Stimulated activated CD4-positive, alpha-beta T cell treated with anti-CD3 and anti-CD28 coated beads, Interleukin-1b, Interleukin-23, amount 100 ng/mL, for 4 hours (primary cell): ENCODE measurements around the gene ELOVL6.
A peak's percentile ranks its signal among the peaks of the same experiment; 100 is the strongest.

ENCODE experiments used
- DNase-seq, 2 donors: peaks; one replicate each; pipeline ENCODE4 v3.0.0-alpha.2; 2020; ENCODE audit warnings: low read depth in 2 of 2

ELOVL6 gene

GRCh38 chr4:110025718-110026117 lies 172.7 kb downstream of the ELOVL6 start:
- DNase-seq = no peak

- DNase-seq = no peak
Observed at GRCh38 chr4:110025056-110025455, 173.4 kb downstream of the ELOVL6 start.

DNA sequence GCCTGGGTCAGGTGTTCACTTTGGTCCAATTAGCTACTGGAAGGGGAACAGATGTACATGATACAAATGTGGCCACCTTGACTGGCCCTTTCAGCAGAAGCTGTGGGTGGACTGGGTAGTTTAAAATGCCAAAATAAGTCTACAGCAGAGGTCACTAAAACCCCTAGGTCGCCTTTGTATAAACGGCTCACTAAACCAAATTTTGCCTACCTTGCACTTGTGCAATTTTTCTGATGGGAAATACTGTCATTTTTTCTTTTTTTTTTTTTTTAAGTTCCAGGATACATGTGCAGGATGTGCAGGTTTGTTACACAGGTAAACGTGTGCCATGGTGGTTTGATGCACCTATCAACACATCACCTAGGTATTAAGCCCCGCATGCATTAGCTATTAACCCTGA lies 176.0 kb downstream of the ELOVL6 start:
- no peak for DNase-seq

- no peak for DNase-seq
Observed at GRCh38 chr4:110020646-110021443, 177.6 kb downstream of the ELOVL6 start.

DNA sequence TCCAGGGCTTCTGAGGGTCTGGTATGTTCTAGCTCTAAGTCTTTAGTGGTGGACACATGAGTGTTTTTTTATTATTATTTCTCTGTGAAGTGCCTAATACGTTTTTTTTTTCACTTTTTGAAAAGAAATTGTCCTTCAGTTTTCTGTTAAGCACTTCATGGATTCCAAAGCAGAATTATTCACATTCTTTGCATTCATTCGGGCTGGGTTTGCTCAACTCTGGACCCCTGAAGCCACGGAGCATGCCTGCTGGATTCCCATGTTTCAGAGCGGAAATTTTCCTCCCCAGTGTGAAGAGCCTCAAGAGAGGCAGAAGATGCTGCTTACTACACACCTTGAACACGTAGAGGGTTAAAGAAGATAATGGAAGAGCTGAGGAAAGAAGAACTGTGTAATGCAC lies 178.3 kb downstream of the ELOVL6 start:
- no peak for DNase-seq

DNA sequence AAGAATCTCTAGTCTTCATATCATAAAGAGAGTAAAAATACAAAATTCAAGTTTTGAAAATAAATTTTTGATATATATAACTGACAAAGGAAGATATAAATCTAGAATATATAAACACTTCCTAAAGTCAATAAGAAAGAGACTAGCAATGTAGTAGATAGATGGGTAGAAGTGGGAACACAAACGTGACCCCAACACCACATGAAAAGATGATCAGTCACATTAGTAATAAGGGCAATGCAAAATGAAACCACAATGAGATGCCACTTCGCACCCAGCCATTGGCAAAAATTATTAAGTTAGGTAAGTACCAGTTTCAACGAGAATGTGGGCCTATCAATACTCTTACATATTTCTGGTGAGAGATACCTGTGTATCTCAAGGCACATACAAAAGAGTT lies 179.3 kb downstream of the ELOVL6 start:
- no peak for DNase-seq

GRCh38 chr4:110014233-110014632 lies 184.2 kb downstream of the ELOVL6 start:
- DNase-seq = no peak

DNA sequence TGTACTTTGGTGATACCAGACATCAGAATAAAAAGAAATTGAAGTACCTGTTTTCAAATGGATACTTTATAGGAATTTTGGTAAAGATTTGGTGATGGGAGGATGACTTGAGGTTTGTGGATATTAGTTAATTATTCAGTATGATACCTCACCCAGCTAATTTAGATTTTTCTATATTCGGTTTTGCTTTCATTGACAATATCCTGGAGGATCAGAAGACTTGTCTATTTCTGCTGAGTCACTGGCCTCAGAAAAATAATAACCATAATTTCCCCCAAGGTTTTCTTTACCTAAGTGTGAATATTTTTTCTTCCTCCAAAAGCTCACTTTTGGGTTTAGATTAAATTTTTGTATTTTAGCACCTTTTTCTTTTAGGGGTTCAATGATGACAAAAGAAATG lies 185.5 kb downstream of the ELOVL6 start:
- no peak for DNase-seq

- DNase-seq = no peak
Observed at GRCh38 chr4:110010797-110011196, 187.6 kb downstream of the ELOVL6 start.

DNA sequence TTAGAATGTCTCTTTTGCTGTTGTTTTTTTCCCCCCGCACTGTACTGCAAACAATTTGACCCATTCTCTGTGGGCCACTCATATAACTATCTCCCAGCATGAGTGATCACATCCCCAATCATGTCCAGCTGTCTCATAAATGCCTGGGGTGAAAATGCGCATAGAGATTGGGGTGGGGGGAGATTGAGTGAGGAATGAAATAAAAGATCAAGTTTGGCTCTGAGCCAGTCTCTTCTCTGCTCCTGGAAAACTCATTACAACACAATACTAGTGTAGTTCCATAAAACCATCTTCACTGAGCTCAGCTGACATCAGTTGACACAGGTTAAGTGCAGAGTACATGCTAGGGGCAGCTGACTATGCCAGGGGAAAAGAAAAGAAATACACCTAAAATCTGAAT lies 188.9 kb downstream of the ELOVL6 start:
- DNase-seq = no peak

DNA sequence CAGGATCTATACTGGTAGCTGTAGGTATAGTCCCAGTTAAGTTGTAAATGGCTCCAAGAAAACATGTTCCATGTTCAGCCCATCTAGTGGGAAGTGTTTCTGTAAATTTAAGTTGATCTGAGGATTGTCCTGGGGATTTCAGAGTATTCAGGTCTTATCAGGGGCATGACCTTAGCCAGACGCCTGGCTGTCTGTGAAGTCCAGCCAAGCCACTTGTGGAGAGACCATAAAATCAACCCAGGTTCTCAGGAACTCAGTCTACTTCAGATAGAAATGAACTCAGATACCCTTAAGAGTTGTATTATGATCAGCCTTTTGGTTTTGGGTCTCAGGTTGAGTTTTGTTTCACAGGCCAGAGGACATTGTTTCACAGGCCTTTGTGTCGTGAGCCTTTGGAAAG lies 189.9 kb downstream of the ELOVL6 start:
- no peak for DNase-seq

DNA sequence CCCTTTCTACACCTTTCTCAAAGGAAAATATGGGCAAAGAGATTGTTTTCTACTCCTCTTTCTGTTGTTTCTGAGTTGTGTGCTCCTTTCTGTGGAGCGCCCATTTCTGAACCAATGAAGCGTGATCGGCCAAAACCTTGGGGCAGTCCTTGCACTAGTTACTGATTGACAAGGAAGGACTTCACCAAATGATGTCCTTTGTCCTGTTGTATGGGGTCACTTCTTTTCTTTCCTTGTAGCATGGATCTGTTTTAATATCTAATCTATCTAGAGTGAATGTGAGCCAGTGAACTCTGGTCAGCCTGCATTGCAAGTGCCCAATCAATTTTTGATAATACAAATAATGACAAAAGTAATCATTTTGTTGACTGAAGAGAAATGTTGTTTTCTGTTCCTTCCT lies 191.2 kb downstream of the ELOVL6 start:
- DNase-seq = no peak

DNA sequence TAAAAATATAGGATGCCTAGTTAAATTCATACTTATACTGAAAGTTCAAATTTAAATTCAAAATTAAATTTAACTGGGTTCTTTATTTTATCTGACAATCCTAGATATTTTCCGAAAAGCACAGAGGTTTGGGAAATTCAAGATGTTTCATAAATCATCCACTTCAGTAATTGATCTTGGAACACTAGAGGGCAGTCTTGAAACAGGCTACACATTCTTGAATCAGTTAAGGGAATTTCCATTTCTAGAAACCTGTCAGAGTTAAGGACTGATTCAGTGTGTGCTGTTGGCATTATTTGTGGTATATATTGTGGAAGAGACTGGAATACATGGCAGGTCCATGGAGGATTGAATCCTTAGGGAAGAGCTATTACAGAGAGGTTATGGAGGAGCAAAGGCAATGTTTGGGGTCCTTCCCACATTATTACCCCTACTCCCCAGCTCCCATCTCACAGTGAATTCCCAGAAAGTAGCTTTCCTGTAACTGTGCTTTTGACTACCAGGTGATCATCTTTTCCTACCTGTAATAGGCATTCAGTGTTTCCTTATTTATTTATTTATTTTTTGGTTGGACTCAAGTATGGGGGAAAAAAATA lies 192.9 kb downstream of the ELOVL6 start:
- DNase-seq = no peak

DNA sequence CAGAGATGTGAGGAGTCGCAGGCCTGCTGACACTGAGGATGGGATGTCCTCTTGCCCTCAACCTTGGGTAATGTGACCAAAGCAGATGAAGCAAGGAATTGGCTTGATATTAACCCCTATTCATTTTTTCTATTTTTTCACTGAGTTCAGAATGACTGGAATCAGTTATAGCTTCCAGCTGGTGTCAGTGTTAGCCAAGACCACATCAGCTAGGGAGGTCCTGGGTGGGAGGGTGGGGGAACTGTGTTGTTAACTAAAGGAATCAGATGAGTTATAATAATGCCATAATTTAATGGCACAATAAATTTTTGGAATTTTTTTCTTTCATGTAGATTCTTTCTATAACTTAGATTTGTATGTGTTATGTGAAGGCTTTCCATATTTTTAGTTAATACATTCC lies 193.9 kb downstream of the ELOVL6 start:
- DNase-seq = no peak

DNA sequence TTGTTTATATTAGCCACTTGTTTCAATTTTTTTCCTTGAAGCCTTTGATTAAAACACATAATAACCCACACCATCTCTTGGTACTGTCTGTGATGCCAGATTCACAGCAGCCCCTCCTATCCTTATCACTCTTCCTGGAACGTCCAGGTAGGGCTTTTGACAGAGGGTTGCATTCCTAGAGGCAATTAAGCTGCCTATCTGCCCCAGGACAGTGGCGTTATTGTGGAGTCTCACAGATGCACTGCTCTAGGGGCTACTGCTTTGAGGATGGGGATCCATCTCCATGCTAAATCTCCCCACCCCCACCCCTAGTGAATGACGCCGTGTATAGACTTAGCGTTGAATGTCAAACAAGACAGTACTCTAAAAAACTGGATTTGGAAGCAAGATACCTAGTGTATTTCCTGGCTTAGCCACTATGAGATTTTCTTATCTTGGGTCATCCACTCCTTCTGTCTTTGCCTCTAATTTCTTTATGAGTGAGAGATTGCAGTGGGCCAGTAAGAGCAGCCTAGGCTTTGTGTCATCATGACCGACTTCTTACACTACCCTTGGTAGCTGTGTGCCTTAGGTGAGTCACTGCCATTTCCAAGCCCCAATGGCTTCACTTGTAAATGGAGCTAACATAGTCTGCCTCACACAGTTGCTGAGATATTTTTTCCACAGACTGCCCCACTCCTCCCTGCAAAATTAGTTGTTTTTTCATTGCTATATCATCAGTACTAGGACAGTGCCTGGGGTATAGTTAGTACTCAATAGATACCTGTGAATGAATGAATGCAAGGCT lies 194.8 kb downstream of the ELOVL6 start:
- no peak for DNase-seq

- DNase-seq = no peak
Observed at GRCh38 chr4:110002326-110002725, 196.1 kb downstream of the ELOVL6 start.

DNA sequence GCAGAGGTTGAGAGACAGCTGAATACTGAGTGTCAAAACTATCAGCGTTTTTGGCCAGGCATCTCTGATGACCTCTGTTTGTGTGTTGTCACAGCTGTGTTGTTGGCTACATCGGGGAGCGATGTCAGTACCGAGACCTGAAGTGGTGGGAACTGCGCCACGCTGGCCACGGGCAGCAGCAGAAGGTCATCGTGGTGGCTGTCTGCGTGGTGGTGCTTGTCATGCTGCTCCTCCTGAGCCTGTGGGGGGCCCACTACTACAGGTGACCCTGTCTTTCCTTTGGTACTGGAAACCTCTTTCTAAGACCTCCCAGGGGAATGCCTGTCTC lies 198.9 kb downstream of the ELOVL6 start:
- DNase-seq = no peak

DNA sequence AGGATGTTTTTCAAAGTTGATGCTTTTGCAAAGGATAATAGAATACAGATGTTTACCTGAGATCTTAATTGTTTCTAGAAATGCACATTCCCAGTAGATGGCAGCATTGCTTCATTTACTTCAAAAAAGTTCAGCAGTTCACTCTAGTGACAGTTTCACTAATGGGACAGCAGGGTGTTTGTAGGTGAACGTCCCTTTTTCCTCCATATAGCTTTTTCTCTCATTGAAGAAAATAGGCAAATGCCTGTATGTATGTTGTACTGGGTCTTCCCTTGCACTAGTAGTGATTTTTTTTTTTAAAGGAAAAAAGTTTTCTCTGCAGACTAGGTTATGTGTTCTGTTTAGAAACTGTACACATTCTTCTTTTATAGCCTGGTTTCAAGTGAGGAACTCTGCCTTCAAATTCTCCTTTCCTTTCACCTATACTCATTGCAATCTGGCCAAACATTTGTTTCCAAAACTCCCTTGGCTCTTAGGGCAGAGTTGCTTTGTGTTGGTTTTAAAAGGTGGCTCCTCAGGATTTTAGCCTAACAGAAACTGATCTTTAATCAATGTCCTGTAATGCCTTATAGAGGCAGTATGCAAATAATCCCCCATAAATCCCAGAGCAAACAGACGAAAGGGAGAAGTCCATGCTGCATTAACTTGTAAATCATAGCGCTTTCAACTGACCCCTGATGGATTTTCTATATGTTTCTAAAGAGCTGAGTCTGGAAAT lies 199.4 kb downstream of the ELOVL6 start:
- DNase-seq = peak in 1 of 2 donors; percentile 37

- no peak for DNase-seq
Observed at GRCh38 chr4:109996526-109996925, 201.9 kb downstream of the ELOVL6 start.
